ENCODE results near the gene TSLP. TPM values are rescaled to one million over a fixed set of nuclear protein-coding genes. Genes with fewer than 3 reads are reported as not detected.
A peak's percentile ranks its signal among the peaks of the same experiment; 100 is the strongest.

The TSLP gene
- 1 to 10 TPM in 1 of 4 donors, not detected in 3; 1.8 TPM for total RNA-seq

DNA sequence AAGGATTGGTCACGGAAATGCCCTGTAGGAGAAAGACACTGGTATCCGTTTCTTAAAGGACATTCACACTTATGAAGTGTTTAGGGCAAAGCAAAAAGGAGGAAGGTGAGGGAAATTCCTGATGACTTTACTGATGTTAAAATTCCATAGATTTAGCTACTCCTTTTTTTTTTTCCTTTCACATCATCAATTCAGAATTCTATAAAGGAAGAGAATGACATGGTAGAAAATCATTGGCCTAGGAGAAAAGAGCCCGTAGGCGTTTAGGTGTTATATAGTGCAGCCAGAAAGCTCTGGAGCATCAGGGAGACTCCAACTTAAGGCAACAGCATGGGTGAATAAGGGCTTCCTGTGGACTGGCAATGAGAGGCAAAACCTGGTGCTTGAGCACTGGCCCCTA, at the start of gene TSLP:
Gene TSLP, plus strand, starts transcription at position 301 of the 400 bp plus-strand sequence. CDS start 178 bp downstream, outside the sequence.
- H3K27me3 ChIP-seq = peaks cover 0 to 31% of the 10 kb centered on the region in 2 donors
- H3K4me1 ChIP-seq = peaks cover 0 to 44% (median 6%) of the 10 kb centered on the region in 4 donors
- peak within 1 kb of the TSS in 2 of 4 donors; percentile 27 to 44 for H3K4me3 ChIP-seq
- no peaks in the 10 kb centered on the region for H3K9me3 ChIP-seq
- H3K27ac ChIP-seq = no peak within 1 kb of the TSS
- DNase-seq (ENCODE audit: low spot score in 2 of 2) = no peak
- H3K36me3 ChIP-seq = no peaks in the 10 kb centered on the region
- TF ChIP-seq EP300 (IDR thresholded peaks at IDR 0.05) = no peak
- no peak for TF ChIP-seq POLR2A (IDR thresholded peaks at IDR 0.05)
- TF ChIP-seq, protein P1, sequence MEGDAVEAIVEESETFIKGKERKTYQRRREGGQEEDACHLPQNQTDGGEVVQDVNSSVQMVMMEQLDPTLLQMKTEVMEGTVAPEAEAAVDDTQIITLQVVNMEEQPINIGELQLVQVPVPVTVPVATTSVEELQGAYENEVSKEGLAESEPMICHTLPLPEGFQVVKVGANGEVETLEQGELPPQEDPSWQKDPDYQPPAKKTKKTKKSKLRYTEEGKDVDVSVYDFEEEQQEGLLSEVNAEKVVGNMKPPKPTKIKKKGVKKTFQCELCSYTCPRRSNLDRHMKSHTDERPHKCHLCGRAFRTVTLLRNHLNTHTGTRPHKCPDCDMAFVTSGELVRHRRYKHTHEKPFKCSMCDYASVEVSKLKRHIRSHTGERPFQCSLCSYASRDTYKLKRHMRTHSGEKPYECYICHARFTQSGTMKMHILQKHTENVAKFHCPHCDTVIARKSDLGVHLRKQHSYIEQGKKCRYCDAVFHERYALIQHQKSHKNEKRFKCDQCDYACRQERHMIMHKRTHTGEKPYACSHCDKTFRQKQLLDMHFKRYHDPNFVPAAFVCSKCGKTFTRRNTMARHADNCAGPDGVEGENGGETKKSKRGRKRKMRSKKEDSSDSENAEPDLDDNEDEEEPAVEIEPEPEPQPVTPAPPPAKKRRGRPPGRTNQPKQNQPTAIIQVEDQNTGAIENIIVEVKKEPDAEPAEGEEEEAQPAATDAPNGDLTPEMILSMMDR (IDR thresholded peaks at IDR 0.05) = no peak
- 70 to 79% methylated on average over 4 of the region's 4 CpGs for WGBS, 2 donors

DNA sequence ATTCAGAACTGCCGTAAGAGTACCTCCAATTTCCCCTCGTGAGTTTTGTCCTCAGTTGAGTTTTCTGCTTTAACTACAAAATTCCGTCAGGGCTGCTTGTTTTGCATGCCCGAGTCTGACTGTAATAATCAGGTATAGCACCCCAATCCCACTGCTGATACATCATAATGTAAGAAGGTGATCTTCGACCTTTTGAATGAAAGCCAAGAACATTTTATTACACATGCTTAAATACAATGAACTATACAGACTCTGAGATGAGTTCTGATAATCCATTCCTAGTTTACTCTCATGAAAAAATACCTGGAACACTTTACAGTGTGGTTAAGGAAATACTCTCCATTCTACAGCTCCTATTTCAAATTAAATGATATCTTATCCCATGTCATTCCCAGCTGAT, 49.2 kb upstream of the TSLP start:
- Histone ChIP-seq H3K36me3 (no peaks in the 10 kb centered on the region), H3K9me3 (no peaks in the 10 kb centered on the region), H3K27ac (no peak overlapping the region), H3K4me3 (no peak overlapping the region), H3K27me3 (no peaks in the 10 kb centered on the region), H3K4me1 (no peaks in the 10 kb centered on the region)
- WGBS, 2 donors = 64% methylated on average over 5 of the region's 5 CpGs
- TF ChIP-seq, protein P1 (IDR thresholded peaks at IDR 0.05) = no peak
- no peak for TF ChIP-seq POLR2A (IDR thresholded peaks at IDR 0.05)
- no peak for TF ChIP-seq EP300 (IDR thresholded peaks at IDR 0.05)
- DNase-seq (ENCODE audit: low spot score in 2 of 2) = no peak

DNA sequence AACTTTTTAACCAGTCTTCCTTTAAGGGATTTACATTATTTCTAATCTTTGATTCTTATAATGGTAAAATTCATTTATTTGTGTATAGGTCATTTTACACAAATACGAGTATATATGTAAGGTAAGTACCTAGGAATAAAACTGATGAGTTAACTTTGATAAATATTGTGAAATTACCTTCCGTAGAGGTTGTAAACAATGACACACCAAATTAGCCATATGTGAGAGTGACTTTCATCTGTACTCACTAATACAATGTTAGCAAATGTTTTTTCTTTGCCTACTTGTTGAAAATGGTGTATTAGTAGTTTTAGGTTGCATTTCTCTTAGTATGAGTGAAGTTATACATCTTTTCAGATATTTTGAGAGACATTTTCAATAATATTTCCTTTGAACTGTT, 42.6 kb upstream of the TSLP start:
- no peaks in the 10 kb centered on the region for H3K9me3 ChIP-seq
- no peaks in the 10 kb centered on the region for H3K4me1 ChIP-seq
- 81 to 82% methylated on average over 2 of the region's 2 CpGs for WGBS, 2 donors
- DNase-seq (ENCODE audit: low spot score in 2 of 2) = no peak
- TF ChIP-seq POLR2A (IDR thresholded peaks at IDR 0.05) (no peak), EP300 (IDR thresholded peaks at IDR 0.05) (no peak)
- TF ChIP-seq, protein P1 (IDR thresholded peaks at IDR 0.05) = no peak
- H3K36me3 ChIP-seq = no peaks in the 10 kb centered on the region
- H3K27ac ChIP-seq = no peak overlapping the region
- H3K27me3 ChIP-seq = no peaks in the 10 kb centered on the region
- H3K4me3 ChIP-seq = no peak overlapping the region

DNA sequence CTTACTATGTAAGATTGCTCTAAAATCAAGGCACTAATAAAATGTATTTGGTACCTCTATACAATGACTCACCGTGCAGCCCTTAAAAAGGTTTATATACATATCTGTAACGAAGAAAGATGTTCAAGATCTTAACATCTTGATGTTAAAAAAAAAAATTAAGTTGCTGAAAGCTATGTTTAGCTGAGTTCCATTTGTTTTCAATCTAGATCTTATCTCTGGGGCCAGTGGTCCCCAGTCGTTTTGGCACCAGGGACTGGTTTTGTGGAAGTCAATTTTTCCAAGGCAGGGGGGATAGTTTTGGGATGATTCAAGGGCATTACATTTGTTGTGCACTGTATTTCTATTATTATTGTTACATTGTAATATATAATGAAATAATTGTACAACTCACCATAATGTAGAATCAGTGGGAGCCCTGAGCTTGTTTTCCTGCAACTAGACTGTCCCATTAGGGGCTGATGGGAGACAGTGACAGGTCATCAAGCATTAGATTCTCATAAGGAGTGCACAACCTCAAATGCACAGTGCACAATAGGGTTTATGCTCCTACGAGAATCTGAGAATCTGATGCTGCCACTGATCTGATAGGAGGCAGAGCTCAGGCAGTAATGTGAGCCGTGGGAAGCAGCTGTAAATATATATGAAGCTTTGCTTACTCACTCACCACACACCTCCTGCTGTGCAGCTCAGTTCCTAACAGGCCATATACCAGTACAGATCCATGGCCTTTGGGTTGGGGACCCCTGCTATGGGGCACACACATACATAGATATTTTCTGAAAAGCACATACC, 27.6 kb upstream of the TSLP start:
- no peak for DNase-seq (ENCODE audit: low spot score in 2 of 2)
- Histone ChIP-seq H3K4me1 (no peaks in the 10 kb centered on the region), H3K9me3 (no peaks in the 10 kb centered on the region), H3K27ac (no peak overlapping the region), H3K36me3 (no peaks in the 10 kb centered on the region), H3K27me3 (no peaks in the 10 kb centered on the region), H3K4me3 (no peak overlapping the region)
- 40 to 43% methylated on average over 5 of the region's 5 CpGs for WGBS, 2 donors
- TF ChIP-seq POLR2A (IDR thresholded peaks at IDR 0.05) = no peak
- no peak for TF ChIP-seq EP300 (IDR thresholded peaks at IDR 0.05)
- TF ChIP-seq, protein P1 (IDR thresholded peaks at IDR 0.05) = no peak

DNA sequence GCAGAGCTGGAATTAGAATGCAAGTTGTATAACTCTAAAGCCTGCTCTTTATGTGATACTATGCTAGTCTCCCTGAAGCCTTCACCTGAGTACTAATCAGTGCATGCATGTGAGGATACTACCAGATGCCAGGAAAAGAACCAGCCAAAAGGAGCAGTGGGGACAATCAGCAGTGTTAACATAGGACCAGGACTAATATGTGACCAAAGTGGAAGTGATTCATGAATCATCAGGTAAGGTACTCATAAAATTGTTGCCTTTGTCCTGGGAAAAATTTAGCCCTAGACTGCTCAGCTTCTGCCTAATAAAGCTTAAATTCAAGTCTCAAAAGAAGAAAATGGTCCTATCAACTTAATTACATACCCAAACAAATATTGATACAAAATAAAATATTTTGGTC, 13.4 kb upstream of the TSLP start:
- TF ChIP-seq POLR2A (IDR thresholded peaks at IDR 0.05) (no peak), EP300 (IDR thresholded peaks at IDR 0.05) (no peak)
- TF ChIP-seq, protein P1 (IDR thresholded peaks at IDR 0.05) = no peak
- Histone ChIP-seq H3K9me3 (peaks cover 0 to 5% (median 0%) of the 10 kb centered on the region in 4 donors), H3K4me3 (no peak overlapping the region), H3K27ac (no peak overlapping the region), H3K4me1 (no peaks in the 10 kb centered on the region), H3K27me3 (no peaks in the 10 kb centered on the region), H3K36me3 (no peaks in the 10 kb centered on the region)
- DNase-seq (ENCODE audit: low spot score in 2 of 2) = no peak
